Esophagus muscularis mucosa (tissue), 4 donors: ENCODE data around the gene SPTBN1. TPM values are rescaled to one million over a fixed set of nuclear protein-coding genes. Genes with fewer than 3 reads are reported as not detected.
"Not testable (repeated sequence)": the region's sequence is repeated elsewhere in the genome, so short reads cannot be mapped to it uniquely, and the experiment has no call there.

ENCODE experiments used
- DNase-seq: peaks from one replicate; pipeline ENCODE4 v3.0.0-alpha.2; 2017; ENCODE audit errors: extremely low spot score
- H3K27ac ChIP-seq, 4 donors: fragments of 200-600 bp; sonication (generic); replicated peaks in 1 of 4; 1 replicate in 3 of 4; 2 replicates in 1 of 4; pipeline ENCODE4 v1.5.1; 2016 to 2019; ENCODE audit warnings: mild to moderate bottlenecking in 1 of 4
- H3K27me3 ChIP-seq, 4 donors: fragments of 200-600 bp; sonication (generic); one replicate each; pipeline versions ENCODE4 v1.5.1 to v1.6.0; 2016 to 2019
- H3K36me3 ChIP-seq, 4 donors: fragments of 200-600 bp; sonication (generic); one replicate each; pipeline ENCODE4 v1.5.1; 2016 to 2019
- H3K4me1 ChIP-seq, 4 donors: fragments of 200-600 bp; sonication (generic); one replicate each; pipeline ENCODE4 v1.5.1; 2016 to 2019
- H3K4me3 ChIP-seq, 4 donors: fragments of 200-600 bp; sonication (generic); 1 replicate in 2 of 4; 2 replicates in 2 of 4; pipeline ENCODE4 v1.5.1; 2016 to 2019; ENCODE audit warnings: mild to moderate bottlenecking in 4 of 4, moderate library complexity in 1 of 4
- H3K9me3 ChIP-seq, 4 donors: fragments of 200-600 bp; sonication (generic); 1 replicate in 3 of 4; 2 replicates in 1 of 4; pipeline ENCODE4 v1.5.1; 2016 to 2019
- CTCF ChIP-seq, 3 experiments: fragments of 200-600 bp in 2 of 3; fragments of 450-650 bp in 1 of 3; sonication (generic) in 2 of 3; IDR thresholded peaks; one replicate each; pipeline ENCODE4 v1.5.1; 2017 to 2019; ENCODE audit warnings: antibody characterized with exemption in 3 of 3, mild to moderate bottlenecking in 2 of 3, moderate library complexity in 1 of 3
- EP300 ChIP-seq: sonication (generic); formaldehyde crosslinking; IDR thresholded peaks from one replicate; pipeline ENCODE4 v1.6.1; 2017; ENCODE audit warnings: antibody characterized with exemption
- POLR2A ChIP-seq: fragments of 450-650 bp; IDR thresholded peaks from one replicate; pipeline ENCODE4 v1.6.1; 2017; ENCODE audit warnings: antibody characterized with exemption, moderate library complexity, mild to moderate bottlenecking, low read depth
- POLR2AphosphoS5 ChIP-seq, 2 donors: sonication (generic); formaldehyde crosslinking; IDR thresholded peaks; one replicate each; pipeline ENCODE4 v1.6.1; 2017; ENCODE audit warnings: antibody characterized with exemption in 2 of 2
- WGBS: methylation state at CpG from one replicate; pipeline ENCODE4 v1.1.5; 2018; 5-methylcytosine and 5-hydroxymethylcytosine counted together
- intact Hi-C: fragments of 100-400 bp; cut with DNase I; formaldehyde crosslinking; loops from one replicate; pipeline ENCODE4 v1.15.1; 2023
- total RNA-seq, 4 donors: library from RNA; depleted of rRNA; stranded (reverse); fragments of >200 nt; gene quantifications; one replicate each; pipeline versions ENCODE4 v1.1.0 to v1.2.1, GENCODE V29; 2016

SPTBN1 gene
- total RNA-seq, 4 donors from 2014 or later = 465 to 600 (median 547) TPM

DNA sequence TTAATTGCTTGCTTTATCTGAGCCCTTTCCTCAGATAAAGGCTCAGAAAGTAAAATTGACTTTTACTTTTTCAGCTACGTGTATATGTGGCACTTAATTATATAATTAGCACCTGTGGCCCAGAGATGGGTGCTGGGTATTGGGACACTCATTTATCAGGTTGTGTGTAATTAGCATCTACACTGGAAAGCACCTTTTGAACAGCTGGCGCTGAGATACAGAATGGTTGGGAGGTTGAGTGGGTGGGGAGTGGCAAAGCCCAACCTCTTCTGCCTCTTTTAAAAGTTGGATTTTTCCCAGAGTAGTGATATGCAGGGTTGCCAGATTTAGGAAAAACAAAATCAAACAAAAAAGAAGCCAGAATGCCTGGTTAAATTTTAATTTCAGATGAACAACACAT, 23.9 kb downstream of the SPTBN1 start:
- Histone ChIP-seq H3K4me3 (no peak overlapping the region), H3K27ac (peak overlapping the region in 2 of 4 donors; percentile 35 to 48), H3K9me3 (no peaks in the 10 kb centered on the region), H3K36me3 (peaks cover 0 to 2% (median 0%) of the 10 kb centered on the region in 4 donors), H3K4me1 (peaks cover 96 to 100% (median 97%) of the 10 kb centered on the region in 4 donors), H3K27me3 (no peaks in the 10 kb centered on the region)
- WGBS = 77% methylated on average over 2 of the region's 2 CpGs
- intact Hi-C loops = no loop called here
- TF ChIP-seq POLR2A (no peak), POLR2AphosphoS5 (IDR thresholded peaks at IDR 0.05) (no peak), EP300 (no peak), CTCF (IDR thresholded peaks at IDR 0.05) (no peak)
- no peak for DNase-seq

DNA sequence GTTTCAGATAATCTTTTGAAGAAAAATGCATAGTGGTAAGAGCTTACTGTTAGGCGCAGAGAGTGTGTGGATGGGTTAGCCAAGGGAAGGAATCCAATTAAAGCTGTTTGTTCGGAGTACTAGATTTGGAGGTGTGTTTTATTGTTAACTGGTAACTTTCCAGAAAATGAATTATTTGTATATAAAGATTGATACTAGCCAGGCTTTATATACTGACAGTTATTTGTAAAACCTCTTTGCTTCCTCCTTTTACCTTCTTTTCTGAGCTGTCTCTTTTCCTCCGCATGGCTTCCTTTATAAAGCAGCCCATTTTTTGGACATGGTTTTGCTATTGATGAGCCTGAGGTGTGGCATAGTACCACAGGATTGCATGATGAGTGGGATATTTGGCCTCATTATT, 25.6 kb downstream of the SPTBN1 start:
- Histone ChIP-seq H3K4me1 (peaks cover 83 to 86% (median 84%) of the 10 kb centered on the region in 4 donors), H3K9me3 (no peaks in the 10 kb centered on the region), H3K4me3 (no peak overlapping the region), H3K36me3 (peaks cover 0 to 5% (median 2%) of the 10 kb centered on the region in 4 donors), H3K27ac (peak overlapping the region in 2 of 4 donors; percentile 63 to 70), H3K27me3 (no peaks in the 10 kb centered on the region)
- WGBS = 77% methylated on average over 3 of the region's 3 CpGs
- intact Hi-C loops = no loop called here
- no peak for DNase-seq
- TF ChIP-seq POLR2A (no peak), CTCF (IDR thresholded peaks at IDR 0.05) (no peak), EP300 (no peak), POLR2AphosphoS5 (IDR thresholded peaks at IDR 0.05) (no peak)

- DNase-seq = no peak
- TF ChIP-seq POLR2AphosphoS5 (IDR thresholded peaks at IDR 0.05) = peak in 1 of 2 donors; percentile 36
- TF ChIP-seq CTCF (IDR thresholded peaks at IDR 0.05) = no peak
- peaks cover 0 to 5% (median 2%) of the 10 kb centered on the region in 4 donors for H3K36me3 ChIP-seq
- intact Hi-C loops = no loop called here
- H3K9me3 ChIP-seq = no peaks in the 10 kb centered on the region
- no peaks in the 10 kb centered on the region for H3K27me3 ChIP-seq
- peak overlapping the region; percentile 56 to 70 (median 62) for H3K27ac ChIP-seq
- peak overlapping the region in 2 of 4 donors; percentile 1 to 15 for H3K4me3 ChIP-seq
- peaks cover 82 to 86% (median 83%) of the 10 kb centered on the region in 4 donors for H3K4me1 ChIP-seq
- 21% methylated on average over 5 of the region's 5 CpGs for WGBS
Observed at GRCh38 chr2:54482715-54483114, 26.6 kb downstream of the SPTBN1 start.

- H3K27me3 ChIP-seq = no peaks in the 10 kb centered on the region
- 34% methylated on average over 5 of the region's 5 CpGs for WGBS
- no peak for DNase-seq
- peak overlapping the region in 1 of 4 donors; percentile 1 for H3K4me3 ChIP-seq
- intact Hi-C loops = no loop called here
- no peaks in the 10 kb centered on the region for H3K9me3 ChIP-seq
- TF ChIP-seq POLR2AphosphoS5 (IDR thresholded peaks at IDR 0.05) = no peak
- no peak for TF ChIP-seq EP300
- TF ChIP-seq POLR2A = no peak
- TF ChIP-seq CTCF (IDR thresholded peaks at IDR 0.05) = no peak
- H3K36me3 ChIP-seq = peaks cover 0 to 5% (median 2%) of the 10 kb centered on the region in 4 donors
- peaks cover 81 to 86% (median 83%) of the 10 kb centered on the region in 4 donors for H3K4me1 ChIP-seq
- peak overlapping the region; percentile 56 to 70 (median 62) for H3K27ac ChIP-seq
Observed at GRCh38 chr2:54483426-54483825, 27.3 kb downstream of the SPTBN1 start.

DNA sequence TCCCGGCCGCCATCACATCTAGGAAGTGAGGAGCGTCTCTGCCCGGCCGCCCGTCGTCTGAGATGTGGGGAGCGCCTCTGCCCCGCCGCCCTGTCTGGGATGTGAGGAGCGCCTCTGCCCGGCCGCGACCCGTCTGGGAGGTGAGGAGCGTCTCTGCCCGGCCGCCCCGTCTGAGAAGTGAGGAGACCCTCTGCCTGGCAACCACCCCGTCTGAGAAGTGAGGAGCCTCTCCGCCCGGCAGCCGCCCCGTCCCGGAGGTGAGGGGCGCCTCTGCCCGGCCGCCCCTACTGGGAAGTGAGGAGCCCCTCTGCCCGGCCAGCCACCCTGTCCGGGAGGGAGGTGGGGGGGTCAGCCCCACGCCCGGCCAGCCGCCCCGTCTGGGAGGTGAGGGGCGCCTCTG, 29.6 kb downstream of the SPTBN1 start:
- H3K36me3 ChIP-seq, H3K27ac ChIP-seq, H3K27me3 ChIP-seq, H3K4me3 ChIP-seq, H3K9me3 ChIP-seq, DNase-seq, intact Hi-C loops: not testable (repeated sequence)
- H3K4me1 ChIP-seq = peaks cover 75 to 86% (median 82%) of the 10 kb centered on the region in 4 donors
- no CpG with 5 or more reads among the region's 35 CpGs for WGBS
